CD1c-positive myeloid dendritic cell (primary cell): ENCODE data around the gene FGF2.
"Not testable (repeated sequence)": the region's sequence is repeated elsewhere in the genome, so short reads cannot be mapped to it uniquely, and the experiment has no call there.

Experiments used
- DNase-seq: peaks from one replicate; pipeline ENCODE4 v3.0.0-alpha.2; 2016; ENCODE audit errors: extremely low spot score

FGF2 gene

DNA sequence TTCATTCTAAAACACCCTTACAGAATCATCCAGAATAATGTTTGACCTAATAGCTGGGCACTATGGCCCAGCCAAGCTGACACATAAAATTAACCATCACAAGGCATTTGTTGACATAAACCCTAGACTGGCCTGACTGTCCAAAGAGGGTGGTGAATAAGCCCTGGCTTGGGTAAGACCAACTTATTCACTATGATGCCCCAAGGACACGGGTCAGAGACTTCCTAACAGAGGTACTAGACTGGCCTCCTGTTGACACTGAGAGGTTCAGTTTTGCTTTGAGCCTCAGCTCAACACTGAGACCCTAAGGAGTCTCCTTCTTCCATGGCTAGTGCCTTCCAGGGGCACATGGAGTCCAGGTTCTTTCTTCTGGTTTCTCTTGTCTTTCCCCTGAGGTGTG is 21.3 kb downstream of the FGF2 start:
- no peak for DNase-seq

DNA sequence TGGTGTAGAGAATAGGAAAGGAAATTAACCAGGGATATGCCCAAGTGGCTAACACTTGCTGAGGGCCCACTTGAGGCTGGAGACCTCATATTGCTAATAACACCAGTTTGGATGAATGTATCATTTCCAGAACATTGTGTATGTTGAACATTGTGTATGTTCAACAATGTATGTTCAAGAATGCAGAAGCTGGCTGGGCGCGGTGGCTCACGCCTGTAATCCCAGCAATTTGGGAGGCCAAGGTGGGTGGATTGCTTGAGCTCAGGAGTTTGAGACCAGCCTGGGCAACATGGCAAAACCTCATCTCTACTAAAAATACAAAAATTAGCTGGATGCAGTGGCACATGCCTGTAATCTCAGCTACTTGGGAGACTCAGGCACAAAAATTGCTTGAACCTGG is 23.2 kb downstream of the FGF2 start:
- not testable (repeated sequence) for DNase-seq

GRCh38 chr4:122851568-122851967 is 24.9 kb downstream of the FGF2 start:
- DNase-seq: no peak

DNA sequence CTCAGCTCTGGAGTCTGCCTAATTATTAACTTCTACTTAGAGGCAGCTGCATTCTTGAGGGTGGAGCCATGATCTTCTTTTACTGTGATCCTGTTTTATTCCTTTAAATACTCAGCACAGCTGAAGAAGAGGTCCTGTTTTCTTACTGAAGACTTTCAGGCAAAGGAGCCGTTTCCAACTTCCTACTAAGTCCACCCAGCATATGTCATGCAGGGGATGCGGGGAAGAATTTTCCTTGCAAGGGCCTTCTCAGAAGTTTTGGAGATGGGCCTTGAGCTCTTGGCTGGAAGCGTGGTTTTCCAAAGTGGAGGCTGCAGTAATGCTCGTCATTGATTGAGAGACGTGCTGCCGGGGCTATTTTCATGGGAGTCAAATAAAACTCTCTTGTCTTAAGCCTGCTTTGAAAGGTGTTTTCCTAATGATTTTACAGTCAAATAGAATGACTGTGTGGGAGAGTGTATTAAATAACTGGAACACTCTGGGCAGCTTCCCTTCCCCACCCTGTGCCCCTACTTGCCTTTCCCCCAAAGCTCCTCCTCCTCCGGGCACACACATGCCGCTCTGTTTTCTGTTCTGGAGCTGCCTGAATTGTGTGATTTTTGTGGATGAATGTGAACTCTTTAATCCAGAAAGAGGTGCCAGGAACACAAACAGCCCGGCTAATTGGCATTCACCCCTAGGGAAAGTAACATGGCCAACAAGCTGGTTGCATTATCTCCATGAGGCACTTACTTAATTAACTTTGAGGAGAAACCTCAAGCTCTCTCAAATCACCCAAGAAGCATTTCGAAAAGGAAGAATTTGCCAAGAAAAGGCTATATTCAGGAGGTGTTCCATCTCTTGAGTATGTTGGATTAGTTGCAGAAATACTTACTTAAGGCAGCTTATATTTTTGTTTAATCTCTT is 28.1 kb downstream of the FGF2 start:
- DNase-seq: no peak

GRCh38 chr4:122855353-122855890 is 28.8 kb downstream of the FGF2 start:
- no peak for DNase-seq

- no peak for DNase-seq
These were observed 30.5 kb downstream of the FGF2 start for GRCh38 chr4:122857160-122857559.

DNA sequence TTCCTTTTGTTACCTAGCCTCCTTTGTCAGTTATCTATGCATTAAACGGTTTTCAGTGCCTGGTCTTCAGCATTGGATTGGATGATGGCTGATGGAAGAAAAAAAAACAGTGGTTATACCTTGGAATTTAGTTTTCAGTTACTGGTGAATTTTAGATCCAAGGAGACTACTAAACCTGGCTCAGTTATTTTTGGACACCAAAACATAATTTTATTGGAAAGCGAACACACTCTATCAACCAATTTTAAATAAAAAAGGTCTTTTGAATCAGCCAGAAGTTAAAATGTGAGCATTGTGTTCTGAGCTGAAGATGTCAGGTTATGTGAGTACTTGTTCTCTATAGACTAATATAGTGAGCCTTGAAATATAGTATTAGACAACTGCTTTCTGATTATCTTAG is 32.1 kb downstream of the FGF2 start:
- no peak for DNase-seq

GRCh38 chr4:122861172-122861943 is 34.7 kb downstream of the FGF2 start:
- no peak for DNase-seq

DNA sequence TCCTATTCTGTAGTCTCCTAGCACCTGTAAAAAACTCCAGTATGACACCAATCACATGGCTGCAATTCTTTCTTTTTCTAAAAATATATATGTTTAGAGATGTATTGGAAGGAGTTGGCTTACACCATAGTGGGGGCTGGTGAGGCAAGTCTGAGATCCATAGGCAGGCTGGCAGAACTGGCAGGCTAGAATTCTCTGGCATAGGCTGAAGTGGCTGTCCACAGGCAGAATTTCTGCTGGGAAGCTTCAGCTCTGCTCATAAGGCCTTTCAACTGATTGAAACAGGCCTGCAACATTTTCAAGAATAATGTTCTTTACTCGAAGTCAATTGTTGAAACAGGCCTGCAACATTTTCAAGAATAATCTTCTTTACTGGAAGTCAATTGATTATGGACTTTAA is 37.0 kb downstream of the FGF2 start:
- DNase-seq: no peak

GRCh38 chr4:122865425-122865824 is 38.8 kb downstream of the FGF2 start:
- no peak for DNase-seq

- DNase-seq: not testable (repeated sequence)
These were observed 41.6 kb downstream of the FGF2 start for GRCh38 chr4:122868235-122868634.

GRCh38 chr4:122873146-122873545 is 46.5 kb downstream of the FGF2 start:
- no peak for DNase-seq

DNA sequence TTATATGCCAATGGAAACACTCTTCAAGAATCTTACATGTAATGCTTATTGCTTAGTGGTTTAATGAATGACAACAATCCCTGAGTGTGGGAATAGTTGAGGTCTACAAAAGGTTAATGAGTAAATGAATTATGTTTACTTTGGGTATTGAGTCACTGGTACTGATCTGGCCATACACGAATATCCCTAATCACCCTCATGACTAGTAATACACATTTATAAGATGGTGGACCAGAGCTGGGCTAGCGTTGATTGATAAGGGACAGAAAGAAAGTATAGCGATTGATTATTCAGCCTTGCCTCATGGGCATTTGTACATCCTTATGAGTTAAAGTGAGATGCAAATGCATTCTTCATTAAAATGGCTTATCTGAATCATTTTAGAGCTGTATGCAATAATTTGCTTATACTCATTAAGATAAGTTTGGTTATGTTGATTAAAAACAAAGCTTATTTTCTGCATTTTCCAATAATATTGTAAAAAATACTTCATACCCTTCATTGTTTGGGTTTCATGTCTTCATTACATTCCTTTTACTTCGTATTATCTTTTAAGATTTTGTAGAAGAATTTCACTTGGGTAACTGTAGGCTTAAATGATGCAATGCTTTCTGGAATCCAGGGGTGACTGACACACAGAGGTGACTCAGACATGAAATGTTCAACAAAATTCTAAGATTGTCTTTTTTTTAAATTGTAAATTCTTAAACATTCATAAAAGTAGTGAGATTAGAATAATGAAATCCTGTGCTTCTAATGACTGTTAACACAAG is 47.4 kb downstream of the FGF2 start:
- no peak for DNase-seq

DNA sequence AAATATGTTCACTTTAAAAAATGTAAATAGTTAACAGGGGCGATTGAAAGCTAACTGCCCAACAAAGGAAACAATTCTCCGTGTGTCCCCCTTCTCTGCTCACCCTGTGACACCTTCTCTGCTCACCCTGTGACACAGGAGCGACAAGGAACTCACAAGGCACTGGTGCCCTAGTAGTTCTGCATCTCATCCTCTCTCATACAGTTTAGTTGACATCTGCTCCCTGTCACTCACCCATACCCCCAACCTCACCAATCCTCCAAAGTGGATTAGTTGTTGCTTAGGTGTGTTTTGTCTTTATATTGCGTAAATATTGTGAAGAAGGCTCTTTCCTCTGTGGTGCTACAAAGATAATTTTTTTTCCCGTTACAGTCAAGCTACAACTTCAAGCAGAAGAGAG is 49.3 kb downstream of the FGF2 start:
- DNase-seq: no peak

DNA sequence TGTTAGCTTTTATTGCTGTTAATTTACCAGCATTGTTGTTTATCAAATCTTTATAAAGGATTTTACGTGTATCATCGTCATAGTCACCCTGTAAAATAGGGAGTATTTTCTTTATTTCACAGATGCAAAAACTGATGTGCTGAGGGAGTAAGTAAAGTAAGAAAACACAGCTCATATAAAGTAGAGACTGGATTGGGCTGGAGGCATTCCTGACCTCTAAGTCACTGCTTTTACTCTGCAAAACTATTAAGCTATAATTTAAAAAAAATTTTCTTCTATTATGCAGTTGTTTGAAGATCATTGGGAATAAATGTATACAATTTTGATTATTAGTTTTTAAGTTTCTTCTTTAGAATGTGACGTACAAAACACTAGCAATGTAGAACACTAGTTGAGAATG is 49.8 kb downstream of the FGF2 start:
- DNase-seq: no peak

GRCh38 chr4:122879001-122879400 is 52.4 kb downstream of the FGF2 start:
- no peak for DNase-seq

DNA sequence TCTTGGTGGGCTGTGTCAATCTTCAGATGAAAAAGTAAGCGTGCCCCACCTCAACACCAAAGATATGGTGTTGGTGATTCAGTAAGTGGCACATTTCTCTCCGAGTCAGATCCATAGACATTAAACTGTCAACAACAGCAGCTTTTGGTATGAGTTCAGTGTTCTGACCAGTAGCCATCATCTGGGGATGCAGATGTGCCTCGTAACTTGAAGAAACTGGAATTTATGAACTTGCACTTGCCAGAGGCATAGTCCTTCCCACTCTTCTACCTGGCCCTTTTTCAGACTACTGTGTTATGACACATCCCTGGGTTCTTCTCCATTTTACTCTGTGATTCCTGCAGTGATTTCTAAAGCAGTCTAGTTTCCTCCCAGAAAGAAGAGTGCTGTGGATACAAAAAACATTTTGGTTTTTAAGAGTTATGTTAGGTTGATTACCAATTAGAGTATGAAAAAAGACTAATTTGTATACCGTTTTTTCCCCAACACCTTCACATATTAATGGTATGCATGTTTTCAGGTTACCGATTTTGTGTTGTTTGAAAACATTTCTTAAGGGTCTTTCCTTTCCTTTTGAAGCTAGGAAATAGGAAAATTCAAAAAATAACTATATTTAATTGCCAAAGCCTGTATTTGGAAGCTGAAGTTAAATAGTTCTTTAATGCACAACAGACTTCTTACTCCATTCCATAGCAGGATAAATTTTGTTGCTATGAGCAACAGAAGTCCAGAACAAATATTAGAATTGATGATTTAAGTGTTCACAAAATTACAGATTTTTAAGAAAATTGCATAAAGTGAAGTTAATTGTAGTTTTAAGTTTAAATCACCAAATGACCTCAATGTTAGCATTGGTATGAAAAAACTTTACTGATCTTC is 56.5 kb downstream of the FGF2 start:
- DNase-seq: no peak

DNA sequence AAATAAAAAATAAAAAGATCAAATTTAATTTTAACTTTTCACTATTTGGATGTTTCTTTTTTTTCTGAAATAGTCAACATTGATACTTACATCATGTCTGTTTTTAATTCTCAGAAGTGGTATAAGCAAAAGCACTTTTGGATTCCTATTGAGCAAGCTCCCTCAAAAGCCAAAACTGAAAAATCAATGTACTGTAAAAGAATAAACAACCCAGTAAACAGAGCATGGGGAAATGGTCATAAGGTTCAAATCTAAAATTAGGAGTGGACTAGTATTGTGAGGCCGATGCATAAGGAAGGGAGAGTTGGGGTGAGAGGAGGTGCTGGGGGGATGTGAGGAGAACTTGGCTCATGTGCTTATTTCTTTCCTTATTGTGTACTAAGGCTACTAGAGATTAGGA is 57.9 kb downstream of the FGF2 start:
- no peak for DNase-seq

DNA sequence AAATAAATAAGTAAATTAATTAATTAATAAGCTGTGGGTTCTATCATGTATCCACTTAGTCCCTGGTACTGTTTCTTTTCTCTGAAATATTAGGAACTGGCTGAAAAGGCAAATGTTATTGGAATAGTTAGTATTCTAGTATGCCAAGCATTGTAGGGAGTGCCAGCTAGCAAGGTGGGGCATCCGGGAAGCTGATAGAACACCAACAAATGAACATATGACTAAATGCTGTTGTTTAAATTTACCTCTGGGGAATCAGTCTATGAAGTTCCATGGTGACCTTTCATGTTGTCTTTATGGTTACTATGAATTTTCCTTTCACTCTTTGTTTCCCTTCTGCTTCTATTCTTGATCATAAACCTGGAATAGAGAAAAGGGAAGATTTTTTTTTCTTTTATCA is 63.1 kb downstream of the FGF2 start:
- no peak for DNase-seq

- DNase-seq: no peak
These were observed 63.6 kb downstream of the FGF2 start for GRCh38 chr4:122890147-122890795.

GRCh38 chr4:122894827-122895226 is 68.2 kb downstream of the FGF2 start:
- no peak for DNase-seq
